Esophagus squamous epithelium (tissue), 5 donors: ENCODE results near the gene WSB1. TPM values are rescaled to one million over a fixed set of nuclear protein-coding genes. Genes with fewer than 3 reads are reported as not detected.

ENCODE experiments used
- DNase-seq: peaks from one replicate; lab custom pipeline; 2025; lab: John Stamatoyannopoulos, UW
- H3K27ac ChIP-seq, 4 donors: fragments of 200-600 bp; sonication (generic); one replicate each; pipeline ENCODE4 v1.5.1; 2016 to 2019; ENCODE audit warnings: mild to moderate bottlenecking in 1 of 4
- H3K27me3 ChIP-seq, 4 donors: fragments of 200-600 bp; sonication (generic); 1 replicate in 3 of 4; 2 replicates in 1 of 4; pipeline versions ENCODE4 v1.5.1 to v1.6.0; 2017 to 2021; ENCODE audit warnings: antibody characterized with exemption in 1 of 4
- H3K36me3 ChIP-seq, 3 donors: fragments of 200-600 bp; sonication (generic); one replicate each; pipeline ENCODE4 v1.5.1; 2016 to 2019
- H3K4me1 ChIP-seq, 3 donors: fragments of 200-600 bp; sonication (generic); one replicate each; pipeline ENCODE4 v1.5.1; 2017 to 2019
- H3K4me3 ChIP-seq, 4 donors: fragments of 200-600 bp; sonication (generic); 1 replicate in 3 of 4; 2 replicates in 1 of 4; pipeline ENCODE4 v1.5.1; 2016 to 2019; ENCODE audit warnings: mild to moderate bottlenecking in 2 of 4, moderate library complexity in 1 of 4
- H3K9me3 ChIP-seq, 3 donors: fragments of 200-600 bp; sonication (generic); one replicate each; pipeline ENCODE4 v1.5.1; 2016 to 2019
- CTCF ChIP-seq, 6 experiments: fragments of 450-650 bp in 4 of 6; fragments of 200-600 bp in 2 of 6; sonication (generic) in 2 of 6; IDR thresholded peaks; one replicate each; pipeline ENCODE4 v1.5.1; 2016 to 2019; ENCODE audit warnings: antibody characterized with exemption in 6 of 6, mild to moderate bottlenecking in 4 of 6, moderate library complexity in 4 of 6
- POLR2A ChIP-seq, 4 donors: fragments of 450-650 bp; IDR thresholded peaks; one replicate each; pipeline ENCODE4 v1.6.1; 2017; ENCODE audit warnings: antibody characterized with exemption in 4 of 4, mild to moderate bottlenecking in 4 of 4, moderate library complexity in 3 of 4
- WGBS, 2 donors: methylation state at CpG; one replicate each; pipeline ENCODE4 v1.1.5; 2018; 5-methylcytosine and 5-hydroxymethylcytosine counted together
- intact Hi-C: fragments of 100-400 bp; cut with DNase I; formaldehyde crosslinking; loops from one replicate; pipeline ENCODE4 v1.15.0; 2022
- total RNA-seq, 4 donors: library from RNA; depleted of rRNA; stranded (reverse); fragments of >200 nt; gene quantifications; one replicate each; pipeline ENCODE4 v1.1.0, GENCODE V29; 2016
- donor health status: DM: yes; HTN: yes; CAD: no.

WSB1 gene
- total RNA-seq, 4 donors from 2014 or later, result 27.9 to 112 (median 62.8) TPM

GRCh38 chr17:27348196-27348595, 54.3 kb downstream of the WSB1 start:
- H3K27ac ChIP-seq, result peak overlapping the region in 2 of 4 donors; percentile 89 to 93
- intact Hi-C loops, result no loop called here

DNA sequence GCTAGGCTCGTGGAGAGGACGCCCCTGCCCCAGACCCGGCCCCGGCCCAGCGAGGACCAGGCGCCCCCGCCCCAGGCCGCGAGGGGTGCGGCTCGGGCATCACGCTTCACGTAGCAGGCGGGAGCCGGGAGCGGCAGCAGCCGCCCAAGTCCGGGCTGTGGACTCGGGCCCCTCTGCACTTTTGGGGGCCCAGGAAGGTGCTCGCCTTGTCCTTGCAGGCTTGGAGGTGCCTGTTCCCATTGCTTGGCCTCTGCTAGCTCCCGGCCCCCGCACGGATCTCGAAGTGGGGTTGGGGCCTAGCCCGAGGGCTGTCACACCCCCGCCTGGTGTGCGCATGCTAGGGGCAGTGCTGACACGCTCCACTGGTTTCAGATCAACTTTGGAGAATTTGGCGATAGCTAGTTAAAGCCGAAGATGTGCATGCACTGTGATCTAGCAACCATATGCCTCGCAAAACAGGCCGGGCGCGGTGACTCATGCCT, 55.7 kb downstream of the WSB1 start:
- intact Hi-C loops, result loop anchor here (10.0 kb wide), 2 partner anchors 105 to 305 kb away; partner anchors contain the start of gene KSR1
- H3K4me1 ChIP-seq, result peaks cover 17 to 71% (median 28%) of the 10 kb centered on the region in 3 donors
- H3K9me3 ChIP-seq, result no peaks in the 10 kb centered on the region
- 58 to 85% methylated on average over 3 to 11 of the region's 34 CpGs for WGBS, 2 donors
- H3K27ac ChIP-seq, result peak overlapping the region; percentile 85 to 93 (median 91)
- DNase-seq, result no peak
- no peak for TF ChIP-seq CTCF (IDR thresholded peaks at IDR 0.05)
- peak overlapping the region; percentile 25 to 72 (median 44) for H3K4me3 ChIP-seq
- H3K36me3 ChIP-seq, result no peaks in the 10 kb centered on the region
- no peaks in the 10 kb centered on the region for H3K27me3 ChIP-seq

More at GRCh38 chr17:27348196-27348595, 54.3 kb downstream of the WSB1 start:
- no peak for DNase-seq
- TF ChIP-seq CTCF (IDR thresholded peaks at IDR 0.05) (no peak), POLR2A (IDR thresholded peaks at IDR 0.05) (no peak)
- peaks cover 10 to 69% (median 18%) of the 10 kb centered on the region in 3 donors for H3K4me1 ChIP-seq
- no peaks in the 10 kb centered on the region for H3K27me3 ChIP-seq
- peak overlapping the region in 1 of 4 donors; percentile 72 for H3K4me3 ChIP-seq
- no peaks in the 10 kb centered on the region for H3K36me3 ChIP-seq
- H3K9me3 ChIP-seq, result no peaks in the 10 kb centered on the region
- WGBS, 2 donors, result 53 to 73% methylated on average over 2 of the region's 2 CpGs

DNA sequence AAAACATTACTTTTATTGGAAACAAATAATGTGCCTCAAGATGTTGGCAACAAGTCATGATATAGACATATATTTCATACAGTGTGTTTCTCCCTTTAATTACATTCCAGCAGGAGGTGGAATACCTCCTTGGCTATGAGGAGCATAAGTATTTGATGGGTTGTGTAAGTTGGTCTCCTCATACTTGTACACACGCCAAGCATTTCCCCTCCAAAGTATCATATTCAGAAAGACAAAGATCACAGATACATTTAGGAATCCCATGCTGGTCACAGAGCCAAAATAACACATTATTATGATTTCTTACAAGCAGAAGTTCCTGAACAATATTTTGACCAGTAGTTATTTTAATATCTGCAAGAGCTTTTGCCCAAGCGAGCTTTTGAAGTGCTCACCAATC, 57.8 kb downstream of the WSB1 start:
- no peak for DNase-seq
- TF ChIP-seq CTCF (IDR thresholded peaks at IDR 0.05), result no peak
- no peak for TF ChIP-seq POLR2A (IDR thresholded peaks at IDR 0.05)
- Histone ChIP-seq H3K27me3 (no peaks in the 10 kb centered on the region), H3K4me3 (no peak overlapping the region), H3K27ac (peak overlapping the region in 3 of 4 donors; percentile 0 to 97 (median 93)), H3K4me1 (peaks cover 17 to 57% (median 28%) of the 10 kb centered on the region in 3 donors), H3K36me3 (no peaks in the 10 kb centered on the region), H3K9me3 (no peaks in the 10 kb centered on the region)
- 70 to 88% methylated on average over 2 of the region's 2 CpGs for WGBS, 2 donors
- intact Hi-C loops, result loop anchor here (10.0 kb wide), 2 partner anchors 103 to 303 kb away; partner anchors contain the start of gene KSR1

- 70 to 75% methylated on average over 6 of the region's 6 CpGs for WGBS, 2 donors
- Histone ChIP-seq H3K36me3 (no peaks in the 10 kb centered on the region), H3K27ac (peak overlapping the region; percentile 86 to 97 (median 92)), H3K4me1 (peaks cover 17 to 57% (median 28%) of the 10 kb centered on the region in 3 donors), H3K4me3 (peak overlapping the region in 3 of 4 donors; percentile 41 to 72 (median 62)), H3K9me3 (no peaks in the 10 kb centered on the region), H3K27me3 (no peaks in the 10 kb centered on the region)
- no peak for DNase-seq
- intact Hi-C loops, result loop anchor here (10.0 kb wide), 2 partner anchors 102 to 302 kb away; partner anchors contain the start of gene KSR1
- TF ChIP-seq POLR2A (IDR thresholded peaks at IDR 0.05), result no peak
- TF ChIP-seq CTCF (IDR thresholded peaks at IDR 0.05), result no peak
Observed at GRCh38 chr17:27352448-27353032, 58.6 kb downstream of the WSB1 start.

GRCh38 chr17:27353033-27353460, 59.1 kb downstream of the WSB1 start:
- Histone ChIP-seq H3K27ac (peak overlapping the region; percentile 86 to 97 (median 92)), H3K27me3 (no peaks in the 10 kb centered on the region), H3K9me3 (no peaks in the 10 kb centered on the region), H3K4me3 (peak overlapping the region; percentile 41 to 72 (median 63)), H3K4me1 (peaks cover 17 to 53% (median 28%) of the 10 kb centered on the region in 3 donors), H3K36me3 (no peaks in the 10 kb centered on the region)
- DNase-seq, result no peak
- TF ChIP-seq POLR2A (IDR thresholded peaks at IDR 0.05) (no peak), CTCF (IDR thresholded peaks at IDR 0.05) (no peak)
- 39 to 43% methylated on average over 11 of the region's 11 CpGs for WGBS, 2 donors
- intact Hi-C loops, result loop anchor here (10.0 kb wide), 2 partner anchors 102 to 302 kb away; partner anchors contain the start of gene KSR1
